Duodenal mucosa (tissue), 2 donors: Measurements from ENCODE around the gene CEP104.

Source experiments
- H3K27ac ChIP-seq: one replicate; pipeline ENCODE4 v1.7.0; 2013; ENCODE audit warnings: low read depth, low read length
- H3K27me3 ChIP-seq, 2 donors: one replicate each; pipeline ENCODE4 v1.7.0; 2013; ENCODE audit warnings: low read length in 2 of 2, control low read depth in 1 of 2; ENCODE audit not compliant: insufficient read depth in 2 of 2, control insufficient read depth in 1 of 2
- H3K36me3 ChIP-seq, 2 donors: one replicate each; pipeline ENCODE4 v1.7.0; 2013; ENCODE audit warnings: low read length in 2 of 2, control low read depth in 1 of 2; ENCODE audit not compliant: insufficient read depth in 2 of 2, control insufficient read depth in 1 of 2
- H3K4me1 ChIP-seq, 2 donors: one replicate each; pipeline ENCODE4 v1.7.0; 2013; ENCODE audit warnings: low read length in 2 of 2, control low read depth in 1 of 2; ENCODE audit not compliant: insufficient read depth in 2 of 2, control insufficient read depth in 1 of 2
- H3K4me3 ChIP-seq, 2 donors: one replicate each; pipeline ENCODE4 v1.7.0; 2013; ENCODE audit warnings: low read length in 2 of 2, low read depth in 1 of 2
- H3K9ac ChIP-seq, 2 donors: one replicate each; pipeline ENCODE4 v1.7.0; 2013; ENCODE audit warnings: low read length in 2 of 2, low read depth in 1 of 2
- H3K9me3 ChIP-seq, 2 donors: one replicate each; pipeline ENCODE4 v1.7.0; 2013; ENCODE audit warnings: low read length in 2 of 2, control low read depth in 1 of 2; ENCODE audit not compliant: control insufficient read depth in 1 of 2

Gene CEP104

DNA sequence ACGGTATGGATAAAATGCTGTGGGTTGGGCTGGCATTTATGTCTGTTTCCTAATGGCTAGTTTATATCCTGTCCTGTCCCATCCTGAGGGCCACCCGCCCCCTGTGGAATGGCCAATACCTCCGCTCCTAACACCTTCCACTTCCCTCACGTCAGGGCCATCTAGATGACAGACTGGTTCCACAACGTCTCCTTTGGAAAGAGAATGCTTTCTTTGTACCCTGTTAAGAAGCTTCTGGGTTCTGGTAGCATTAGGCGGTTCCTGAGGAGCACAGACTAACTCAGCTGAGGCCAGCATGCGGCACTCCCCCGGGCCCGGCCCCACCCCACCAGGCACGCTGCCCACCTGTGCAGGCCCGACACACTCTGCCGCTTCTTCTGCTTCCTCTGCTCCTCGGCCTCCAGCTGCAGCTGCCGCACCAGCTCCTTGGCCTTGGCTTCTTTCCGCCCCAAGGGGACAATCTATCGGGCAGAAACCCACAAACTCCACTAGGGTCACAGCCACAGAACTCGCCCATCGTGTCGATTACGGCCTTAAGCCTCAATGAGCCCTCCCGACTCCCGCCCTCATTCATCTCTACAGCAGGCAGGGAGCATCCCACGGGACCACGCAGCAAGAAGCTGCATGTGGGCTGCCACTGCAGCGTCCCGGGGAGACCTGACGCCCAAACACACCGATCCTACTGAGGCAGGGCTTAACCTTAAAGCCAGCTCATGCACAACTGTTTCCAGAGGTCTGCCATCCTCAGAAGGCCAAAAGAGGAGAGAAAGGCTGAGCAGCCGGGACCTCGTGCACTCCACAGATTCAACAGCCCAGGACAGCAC, 73.1 kb downstream of the CEP104 start:
- peaks cover 29 to 92% of the 10 kb centered on the region in 2 donors for H3K36me3 ChIP-seq
- peaks cover 0 to 6% of the 10 kb centered on the region in 2 donors for H3K4me1 ChIP-seq
- no peaks in the 10 kb centered on the region for H3K9me3 ChIP-seq
- no peak overlapping the region for H3K4me3 ChIP-seq
- H3K9ac ChIP-seq, result no peak overlapping the region
- H3K27ac ChIP-seq, result no peak overlapping the region
- H3K27me3 ChIP-seq, result no peaks in the 10 kb centered on the region

DNA sequence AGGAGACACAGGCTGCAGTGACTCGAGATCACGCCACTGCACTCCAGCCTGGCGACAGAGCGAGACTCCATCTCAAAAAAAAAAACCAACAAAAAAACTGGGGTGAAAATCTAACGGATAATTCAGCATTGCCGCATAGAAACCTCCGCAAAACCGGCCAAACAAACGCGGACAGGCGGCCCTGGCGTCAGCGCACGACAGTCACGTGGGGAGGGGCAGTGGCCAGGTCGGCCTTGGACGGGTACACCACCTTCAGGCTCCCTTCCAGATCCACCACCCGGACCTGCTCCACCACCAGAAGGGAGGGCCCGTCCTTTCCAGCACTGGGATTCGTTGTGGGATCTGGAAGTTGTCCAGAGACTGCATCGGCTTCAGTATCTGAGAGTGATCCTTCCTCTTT, 76.1 kb downstream of the CEP104 start:
- Histone ChIP-seq H3K4me3 (no peak overlapping the region), H3K27me3 (no peaks in the 10 kb centered on the region), H3K4me1 (peaks cover 0 to 12% of the 10 kb centered on the region in 2 donors), H3K9me3 (no peaks in the 10 kb centered on the region), H3K9ac (no peak overlapping the region), H3K36me3 (peaks cover 21 to 68% of the 10 kb centered on the region in 2 donors), H3K27ac (no peak overlapping the region)

DNA sequence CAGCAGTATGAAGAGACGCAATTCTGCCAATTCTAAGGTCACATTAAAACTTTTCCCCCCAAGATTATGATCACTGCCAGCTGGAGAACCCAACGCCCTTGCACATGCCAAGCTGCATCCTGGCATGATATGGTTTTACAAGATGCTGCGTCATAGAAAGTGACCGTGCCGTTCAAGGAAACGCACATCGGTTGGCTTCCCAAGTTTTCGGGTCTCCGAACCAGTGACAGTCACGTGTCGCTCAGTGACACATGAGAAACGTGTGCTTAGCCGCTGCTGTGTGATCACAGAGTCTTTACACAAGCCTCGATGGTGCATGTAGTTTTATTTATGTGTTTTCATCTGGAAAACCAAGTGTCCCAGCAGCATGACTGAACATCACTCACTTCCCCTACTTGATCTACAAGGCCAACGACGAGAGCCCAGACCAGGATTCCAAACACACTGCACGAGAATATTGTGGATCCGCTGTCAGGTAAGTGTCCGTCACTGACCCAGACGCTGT, 77.0 kb downstream of the CEP104 start:
- no peak overlapping the region for H3K27ac ChIP-seq
- H3K4me3 ChIP-seq, result no peak overlapping the region
- H3K4me1 ChIP-seq, result peaks cover 0 to 16% of the 10 kb centered on the region in 2 donors
- no peaks in the 10 kb centered on the region for H3K27me3 ChIP-seq
- no peaks in the 10 kb centered on the region for H3K9me3 ChIP-seq
- H3K36me3 ChIP-seq, result peaks cover 20 to 62% of the 10 kb centered on the region in 2 donors
- no peak overlapping the region for H3K9ac ChIP-seq

DNA sequence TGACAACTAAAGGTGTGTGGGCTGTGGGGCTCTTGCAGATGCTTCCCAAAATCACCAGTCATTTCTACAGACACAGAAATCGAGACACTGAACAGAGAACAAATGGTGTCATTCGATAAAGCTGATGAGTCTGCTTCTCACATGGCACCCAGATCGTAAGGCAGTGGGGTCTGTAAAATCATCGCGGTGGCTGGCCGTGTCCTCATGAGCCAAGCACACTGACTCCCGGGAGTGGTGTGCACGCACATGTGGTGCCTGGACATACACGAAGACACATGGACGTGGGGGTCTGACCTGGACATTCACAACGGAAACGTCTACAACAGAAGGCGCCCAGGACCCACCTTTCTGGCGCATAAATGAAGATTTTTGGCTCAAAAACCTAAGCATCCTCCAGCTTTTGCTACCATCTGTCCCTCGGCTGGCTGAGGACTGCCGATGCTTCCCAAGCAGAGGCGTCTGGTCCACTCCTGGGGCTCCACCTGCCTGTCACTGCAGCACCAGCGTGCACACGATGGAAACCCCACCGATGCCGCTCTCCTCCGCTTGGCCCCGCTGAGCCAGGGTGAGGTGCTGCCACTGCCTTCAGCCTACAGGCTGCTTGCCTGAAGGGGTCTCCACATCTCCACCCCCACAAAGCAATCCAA, 77.6 kb downstream of the CEP104 start:
- Histone ChIP-seq H3K4me3 (no peak overlapping the region), H3K27ac (no peak overlapping the region), H3K27me3 (no peaks in the 10 kb centered on the region), H3K4me1 (peaks cover 0 to 16% of the 10 kb centered on the region in 2 donors), H3K9ac (no peak overlapping the region), H3K36me3 (peaks cover 17 to 57% of the 10 kb centered on the region in 2 donors), H3K9me3 (no peaks in the 10 kb centered on the region)

DNA sequence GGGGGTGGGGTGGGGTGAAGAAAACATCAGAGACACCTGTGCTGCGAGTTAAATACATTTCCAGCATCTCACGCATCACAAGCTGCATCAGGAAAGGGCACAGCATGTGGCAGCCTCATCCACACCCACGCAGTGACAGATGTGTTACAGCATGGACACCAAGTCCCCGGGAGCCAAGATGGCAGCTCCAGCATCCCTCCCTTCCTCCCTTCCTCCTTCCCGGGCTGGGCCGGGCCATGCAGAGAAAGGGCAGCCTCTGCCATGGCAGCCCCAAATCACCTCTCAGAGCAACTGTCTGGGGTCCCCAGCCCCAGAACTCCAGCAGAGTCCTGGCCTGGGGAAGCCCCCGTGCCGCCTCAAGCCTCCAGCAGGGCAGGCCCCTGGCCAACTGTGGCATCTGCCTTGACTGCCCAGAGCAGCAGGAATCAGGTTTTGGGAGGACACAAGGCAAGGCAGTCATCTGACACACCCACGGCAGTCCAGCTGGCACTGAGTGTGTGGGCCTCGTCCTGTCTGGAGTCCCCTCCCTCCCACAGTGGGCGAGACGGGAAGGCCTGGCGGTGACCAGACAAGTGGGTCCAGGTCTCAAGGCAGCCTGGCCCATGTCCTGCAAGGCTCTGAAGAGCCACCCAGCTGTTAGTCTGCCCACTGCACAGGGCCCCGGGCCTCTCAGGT, 78.3 kb downstream of the CEP104 start:
- Histone ChIP-seq H3K9me3 (no peaks in the 10 kb centered on the region), H3K27me3 (peaks cover 0 to 3% of the 10 kb centered on the region in 2 donors), H3K9ac (no peak overlapping the region), H3K27ac (no peak overlapping the region), H3K4me1 (peaks cover 0 to 16% of the 10 kb centered on the region in 2 donors), H3K4me3 (no peak overlapping the region), H3K36me3 (peaks cover 17 to 50% of the 10 kb centered on the region in 2 donors)

DNA sequence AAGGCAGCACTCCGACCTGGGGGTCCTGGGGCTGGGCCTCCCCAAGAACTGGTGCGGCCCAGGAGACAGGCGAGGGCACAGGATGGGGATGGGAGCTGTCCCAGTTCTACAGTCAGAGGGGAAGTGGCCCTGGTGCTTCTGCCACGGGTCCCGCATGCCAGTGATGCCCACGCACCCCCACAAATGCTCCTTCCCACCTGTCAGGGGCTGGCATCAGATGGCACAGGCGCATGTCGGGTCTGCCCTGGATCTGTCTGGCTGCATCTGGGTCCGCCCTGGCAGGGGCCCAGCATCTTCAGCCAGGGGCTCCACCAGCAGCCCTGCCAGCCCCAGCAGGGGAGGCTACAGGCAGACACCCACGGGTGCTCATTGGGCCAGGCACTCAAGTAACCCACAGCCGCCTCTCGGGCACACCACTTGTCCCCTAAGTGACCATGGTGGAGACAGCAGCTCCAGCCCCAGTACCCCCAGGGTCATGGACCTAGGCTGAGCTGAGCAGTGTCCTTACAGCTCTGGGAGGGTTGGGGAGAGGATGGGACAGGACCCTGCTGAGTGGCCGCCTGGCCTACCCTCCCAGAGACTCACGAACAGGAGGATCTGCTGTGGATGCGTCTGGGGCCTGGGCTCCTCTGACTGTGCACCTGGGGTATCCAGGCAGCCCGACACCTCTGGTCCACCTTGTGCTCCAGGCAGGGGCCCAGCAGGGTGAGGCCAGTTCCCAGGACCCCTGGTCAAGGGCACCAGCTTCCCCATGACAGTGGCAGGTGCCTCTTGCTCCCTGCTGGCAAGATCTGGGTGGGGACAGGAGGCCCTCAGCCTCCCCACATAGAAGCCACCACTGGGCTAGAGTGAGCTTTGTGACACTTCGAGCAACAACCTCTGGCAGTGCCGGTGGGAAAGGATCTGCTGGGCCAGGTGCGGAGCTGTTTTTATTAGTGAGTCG, 79.1 kb downstream of the CEP104 start:
- no peak overlapping the region for H3K9ac ChIP-seq
- no peaks in the 10 kb centered on the region for H3K9me3 ChIP-seq
- peaks cover 0 to 23% of the 10 kb centered on the region in 2 donors for H3K4me1 ChIP-seq
- H3K36me3 ChIP-seq, result peaks cover 17 to 42% of the 10 kb centered on the region in 2 donors
- H3K4me3 ChIP-seq, result no peak overlapping the region
- H3K27ac ChIP-seq, result no peak overlapping the region
- H3K27me3 ChIP-seq, result peaks cover 0 to 10% of the 10 kb centered on the region in 2 donors

DNA sequence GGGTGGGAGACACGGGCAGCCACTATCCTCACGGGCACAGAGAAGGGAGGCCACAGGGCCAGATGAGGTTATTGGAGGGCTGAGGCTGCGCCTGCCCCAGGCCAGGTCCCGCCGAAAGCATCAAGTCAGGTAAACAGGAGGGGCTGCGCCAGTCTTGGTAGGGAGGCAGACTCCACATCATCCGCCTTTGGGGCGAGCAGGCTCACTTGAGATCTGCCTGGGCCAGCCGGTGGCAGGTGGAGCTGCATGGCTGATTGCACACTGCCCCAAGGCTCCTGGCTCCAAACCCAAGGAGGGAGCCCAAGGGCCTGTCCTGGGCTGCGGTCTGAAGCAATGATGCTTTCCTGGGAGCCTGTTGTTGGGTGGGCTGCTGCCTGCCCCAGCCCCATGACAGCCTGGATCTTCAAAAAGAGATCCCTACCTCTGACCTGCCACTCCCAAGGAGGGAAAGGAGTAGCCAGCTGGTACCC, 79.9 kb downstream of the CEP104 start:
- no peak overlapping the region for H3K9ac ChIP-seq
- H3K27ac ChIP-seq, result no peak overlapping the region
- peaks cover 0 to 24% of the 10 kb centered on the region in 2 donors for H3K4me1 ChIP-seq
- peaks cover 0 to 10% of the 10 kb centered on the region in 2 donors for H3K27me3 ChIP-seq
- peaks cover 17 to 34% of the 10 kb centered on the region in 2 donors for H3K36me3 ChIP-seq
- H3K4me3 ChIP-seq, result no peak overlapping the region
- no peaks in the 10 kb centered on the region for H3K9me3 ChIP-seq

DNA sequence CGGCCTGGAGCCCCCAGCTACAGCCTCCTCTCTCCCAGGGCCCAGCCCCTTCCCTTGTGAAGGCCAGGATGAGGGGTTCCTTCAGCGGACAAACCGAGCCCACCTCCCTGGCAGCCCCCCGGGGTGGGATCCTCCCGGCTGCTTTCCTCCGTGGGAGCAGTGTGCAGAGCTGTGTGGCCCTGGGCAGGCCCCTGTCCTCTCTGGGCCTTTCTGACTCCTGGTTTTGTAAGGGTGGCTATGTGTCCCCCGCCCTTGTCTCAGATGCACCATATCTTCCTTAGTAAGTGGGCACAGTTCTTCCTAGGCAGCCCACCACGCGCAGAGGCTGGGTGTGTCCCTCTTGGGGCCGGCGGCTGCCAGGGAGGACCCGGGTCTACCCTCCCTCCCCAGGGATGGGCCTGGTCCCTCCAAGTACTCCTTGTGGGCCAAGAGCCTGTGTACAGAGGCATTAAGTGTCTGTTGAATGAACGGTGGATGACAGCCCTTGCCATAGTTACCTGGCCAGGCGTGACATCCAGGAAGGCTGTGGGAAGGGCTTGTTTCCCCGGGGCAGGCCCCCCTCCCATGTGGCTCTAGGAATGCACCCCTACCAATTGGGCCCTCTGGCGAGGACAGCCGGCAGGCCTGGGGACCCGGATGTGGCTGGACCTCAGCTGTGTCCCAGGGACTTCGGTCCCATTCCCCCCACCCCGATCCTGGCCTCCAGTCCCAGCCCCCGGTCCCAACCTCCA, 80.6 kb downstream of the CEP104 start:
- peaks cover 5 to 14% of the 10 kb centered on the region in 2 donors for H3K27me3 ChIP-seq
- H3K9me3 ChIP-seq, result no peaks in the 10 kb centered on the region
- H3K9ac ChIP-seq, result no peak overlapping the region
- H3K27ac ChIP-seq, result no peak overlapping the region
- H3K4me1 ChIP-seq, result peaks cover 4 to 31% of the 10 kb centered on the region in 2 donors
- no peak overlapping the region for H3K4me3 ChIP-seq
- H3K36me3 ChIP-seq, result peaks cover 16 to 27% of the 10 kb centered on the region in 2 donors
